Prostate gland (tissue), 2 donors: ENCODE results near the gene CECR2. TPM values are rescaled to one million over a fixed set of nuclear protein-coding genes. Genes with fewer than 3 reads are reported as not detected.

Experiments used
- DNase-seq: peaks from one replicate; pipeline ENCODE4 v3.0.0-alpha.2; 2019; ENCODE audit warnings: low spot score
- H3K27ac ChIP-seq, 2 donors: fragments of 200-600 bp; sonication (generic); 2 replicates each; pipeline ENCODE4 v1.5.1; 2017 to 2019
- H3K27me3 ChIP-seq: fragments of 200-600 bp; sonication (generic); replicated peaks from 2 replicates; pipeline ENCODE4 v1.5.1; 2019; ENCODE audit not compliant: insufficient read depth
- H3K36me3 ChIP-seq, 2 donors: fragments of 200-600 bp; sonication (generic); 1 replicate in 1 of 2; 2 replicates in 1 of 2; pipeline versions ENCODE4 v1.5.1 to v1.8.1; 2017 to 2019
- H3K4me1 ChIP-seq: fragments of 200-600 bp; sonication (generic); replicated peaks from 2 replicates; pipeline ENCODE4 v1.5.1; 2019
- H3K4me3 ChIP-seq, 2 donors: fragments of 200-600 bp; sonication (generic); 2 replicates each; pipeline ENCODE4 v1.5.1; 2017 to 2019
- H3K9me3 ChIP-seq: fragments of 200-600 bp; sonication (generic); 2 replicates; pipeline ENCODE4 v1.5.1; 2017
- CTCF ChIP-seq, 4 experiments: fragments of 200-600 bp in 2 of 4; fragments of 450-650 bp in 2 of 4; sonication (generic) in 2 of 4; IDR thresholded peaks; 1 replicate in 3 of 4; 2 replicates in 1 of 4; pipeline ENCODE4 v1.5.1; 2016 to 2019; ENCODE audit warnings: antibody characterized with exemption in 4 of 4, mild to moderate bottlenecking in 2 of 4, moderate library complexity in 2 of 4
- POLR2A ChIP-seq: fragments of 450-650 bp; IDR thresholded peaks from one replicate; pipeline ENCODE4 v1.6.1; 2016; ENCODE audit warnings: antibody characterized with exemption, mild to moderate bottlenecking
- POLR2AphosphoS5 ChIP-seq: sonication (generic); formaldehyde crosslinking; IDR thresholded peaks from one replicate; pipeline ENCODE4 v1.6.1; 2017; ENCODE audit warnings: antibody characterized with exemption
- WGBS: methylation state at CpG from one replicate; pipeline ENCODE4 v1.1.5; 2018; 5-methylcytosine and 5-hydroxymethylcytosine counted together
- intact Hi-C: fragments of 100-400 bp; cut with DNase I; formaldehyde crosslinking; loops from one replicate; pipeline ENCODE4 v1.14.2; 2022
- total RNA-seq, 2 donors: library from RNA; depleted of rRNA; stranded (reverse); fragments of >200 nt; gene quantifications; one replicate each; pipeline ENCODE4 v1.1.0, GENCODE V29; 2016

CECR2 gene
- total RNA-seq, 2 donors from 2014 or later = 3.1 to 10.1 TPM

GRCh38 chr22:17523925-17524324 is 154.7 kb downstream of the CECR2 start:
- Histone ChIP-seq H3K4me1 (no peaks in the 10 kb centered on the region), H3K36me3 (no peaks in the 10 kb centered on the region), H3K27me3 (no peaks in the 10 kb centered on the region), H3K4me3 (no peak overlapping the region), H3K9me3 (no peaks in the 10 kb centered on the region), H3K27ac (no peak overlapping the region)
- TF ChIP-seq CTCF (IDR thresholded peaks at IDR 0.05) (no peak), POLR2AphosphoS5 (no peak), POLR2A (no peak)
- WGBS = 91% methylated on average over 10 of the region's 10 CpGs
- DNase-seq = no peak
- intact Hi-C loops = no loop called here

- intact Hi-C loops = no loop called here
- Histone ChIP-seq H3K27me3 (no peaks in the 10 kb centered on the region), H3K9me3 (no peaks in the 10 kb centered on the region), H3K27ac (no peak overlapping the region), H3K36me3 (no peaks in the 10 kb centered on the region), H3K4me1 (no peaks in the 10 kb centered on the region), H3K4me3 (no peak overlapping the region)
- DNase-seq = no peak
- 48% methylated on average over 5 of the region's 5 CpGs for WGBS
- no peak for TF ChIP-seq POLR2AphosphoS5
Observed at GRCh38 chr22:17536269-17536668, 167.0 kb downstream of the CECR2 start.

DNA sequence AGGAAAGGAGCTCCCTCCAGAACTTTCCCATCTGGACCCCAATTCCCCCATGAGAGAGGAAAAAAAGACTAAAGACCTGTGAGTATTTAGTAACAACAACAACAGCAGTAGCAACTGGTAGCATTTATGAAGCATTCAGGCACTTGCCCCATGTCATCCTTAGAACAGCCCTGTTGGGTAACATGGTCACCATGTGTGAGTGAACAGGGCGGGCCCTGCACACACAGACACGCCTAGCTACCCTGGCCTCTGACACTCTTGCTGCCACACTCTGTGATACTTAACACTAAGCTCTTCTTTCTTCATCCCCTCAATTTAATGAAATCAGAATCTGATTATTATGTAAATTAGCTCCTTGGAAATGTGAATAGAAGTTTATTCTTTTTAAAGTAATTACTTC is 167.9 kb downstream of the CECR2 start:
- Histone ChIP-seq H3K27ac (no peak overlapping the region), H3K4me3 (no peak overlapping the region), H3K36me3 (no peaks in the 10 kb centered on the region), H3K9me3 (no peaks in the 10 kb centered on the region), H3K4me1 (no peaks in the 10 kb centered on the region), H3K27me3 (no peaks in the 10 kb centered on the region)
- intact Hi-C loops = no loop called here
- 97% methylated on average over 2 of the region's 2 CpGs for WGBS
- TF ChIP-seq CTCF (IDR thresholded peaks at IDR 0.05) = no peak
- no peak for TF ChIP-seq POLR2A
- TF ChIP-seq POLR2AphosphoS5 = no peak
- no peak for DNase-seq

DNA sequence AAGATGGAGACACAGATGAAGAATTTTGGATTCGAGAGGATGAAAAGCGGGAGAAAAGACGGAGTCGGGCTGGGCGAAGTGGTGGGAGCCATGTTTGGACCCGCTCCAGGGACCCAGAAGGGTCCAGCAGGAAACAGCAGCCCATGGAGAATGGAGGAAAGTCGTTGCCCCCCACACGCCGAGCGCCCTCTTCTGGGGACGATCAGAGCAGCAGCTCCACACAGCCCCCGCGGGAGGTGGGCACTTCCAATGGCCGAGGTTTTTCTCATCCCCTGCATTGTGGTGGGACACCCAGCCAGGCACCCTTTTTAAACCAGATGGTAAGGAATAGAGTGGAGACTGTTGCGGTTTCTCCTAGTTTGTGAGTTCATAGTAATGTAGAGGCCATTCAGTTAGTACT is 171.2 kb downstream of the CECR2 start:
- intact Hi-C loops = no loop called here
- no peak for DNase-seq

DNA sequence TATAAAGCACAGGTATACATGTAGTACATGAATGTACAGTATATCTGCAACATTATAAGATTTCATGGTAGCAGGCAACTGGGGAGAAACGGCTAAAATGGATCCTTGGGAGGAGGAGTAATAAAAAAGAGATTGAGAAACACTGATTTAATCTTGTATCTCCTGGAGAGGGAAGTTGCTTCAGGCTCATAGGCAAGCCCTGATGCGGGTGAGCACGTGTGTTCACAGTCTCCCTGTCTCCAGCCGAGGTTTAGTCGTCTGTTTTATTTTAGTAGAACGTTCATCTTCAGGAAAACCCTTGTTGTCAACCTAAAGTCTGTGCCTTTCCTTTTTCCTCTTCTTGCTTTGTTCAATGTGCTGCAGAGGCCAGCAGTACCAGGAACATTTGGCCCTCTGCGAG is 172.2 kb downstream of the CECR2 start:
- DNase-seq = no peak
- WGBS = 70% methylated on average over 7 of the region's 7 CpGs
- Histone ChIP-seq H3K9me3 (no peaks in the 10 kb centered on the region), H3K4me3 (no peak overlapping the region), H3K27ac (no peak overlapping the region), H3K36me3 (no peaks in the 10 kb centered on the region), H3K4me1 (no peaks in the 10 kb centered on the region), H3K27me3 (no peaks in the 10 kb centered on the region)
- TF ChIP-seq CTCF (IDR thresholded peaks at IDR 0.05) (no peak), POLR2AphosphoS5 (no peak), POLR2A (no peak)
- intact Hi-C loops = no loop called here

More for the DNA sequence above, 171.2 kb downstream of the CECR2 start:
- Histone ChIP-seq H3K27me3 (no peaks in the 10 kb centered on the region), H3K9me3 (no peaks in the 10 kb centered on the region), H3K27ac (no peak overlapping the region), H3K4me3 (no peak overlapping the region), H3K36me3 (no peaks in the 10 kb centered on the region), H3K4me1 (no peaks in the 10 kb centered on the region)
- WGBS = 79% methylated on average over 15 of the region's 15 CpGs
- TF ChIP-seq CTCF (IDR thresholded peaks at IDR 0.05) (no peak), POLR2A (no peak), POLR2AphosphoS5 (no peak)
